Parathyroid adenoma (tissue), 2 donors: Measurements from ENCODE around the gene NPRL2.

Experiments
- H2AFZ ChIP-seq: fragments of 300-600 bp; sonication (generic); one replicate; pipeline ENCODE4 v1.7.0; 2017; ENCODE audit warnings: antibody characterized with exemption, mild to moderate bottlenecking
- H3K27ac ChIP-seq: fragments of 300-600 bp; sonication (generic); one replicate; pipeline ENCODE4 v1.7.0; 2017
- H3K27me3 ChIP-seq: fragments of 300-600 bp; sonication (generic); one replicate; pipeline ENCODE4 v1.7.0; 2017; ENCODE audit warnings: low read length; ENCODE audit not compliant: control insufficient read depth, insufficient read depth
- H3K36me3 ChIP-seq: fragments of 300-600 bp; sonication (generic); one replicate; pipeline ENCODE4 v1.7.0; 2017; ENCODE audit warnings: low read length; ENCODE audit not compliant: control insufficient read depth, insufficient read depth
- H3K4me1 ChIP-seq: fragments of 300-600 bp; sonication (generic); one replicate; pipeline ENCODE4 v1.7.0; 2017; ENCODE audit warnings: control low read depth
- H3K4me2 ChIP-seq: fragments of 300-600 bp; sonication (generic); one replicate; pipeline ENCODE4 v1.7.0; 2017; ENCODE audit warnings: low read length
- H3K4me3 ChIP-seq: fragments of 300-600 bp; sonication (generic); one replicate; pipeline ENCODE4 v1.7.0; 2017; ENCODE audit warnings: low read depth, low read length
- H3K79me2 ChIP-seq: fragments of 300-600 bp; sonication (generic); one replicate; pipeline ENCODE4 v1.7.0; 2017; ENCODE audit warnings: control low read depth
- H3K9ac ChIP-seq: fragments of 300-600 bp; sonication (generic); one replicate; pipeline ENCODE4 v1.7.0; 2017; ENCODE audit warnings: mild to moderate bottlenecking
- H3K9me3 ChIP-seq: fragments of 300-600 bp; sonication (generic); one replicate; pipeline ENCODE4 v1.7.0; 2017; ENCODE audit warnings: low read length; ENCODE audit not compliant: control insufficient read depth
- CTCF ChIP-seq: fragments of 300-600 bp; sonication (generic); IDR thresholded peaks from one replicate; pipeline ENCODE4 v1.7.0; 2017; ENCODE audit warnings: antibody characterized with exemption, mild to moderate bottlenecking
- donor health status: primary hyperparathyroidism.

Gene NPRL2

GRCh38 chr3:50380405-50381085 is 30.0 kb upstream of the NPRL2 start:
- no peaks in the 10 kb centered on the region for H3K36me3 ChIP-seq
- no peaks in the 10 kb centered on the region for H3K27me3 ChIP-seq
- H3K79me2 ChIP-seq, result no peaks in the 10 kb centered on the region
- no peaks in the 10 kb centered on the region for H3K4me1 ChIP-seq
- TF ChIP-seq CTCF, result no peak
- no peak overlapping the region for H2AFZ ChIP-seq
- no peak overlapping the region for H3K27ac ChIP-seq
- no peak overlapping the region for H3K4me3 ChIP-seq
- H3K9me3 ChIP-seq, result no peaks in the 10 kb centered on the region
- no peak overlapping the region for H3K4me2 ChIP-seq
- no peak overlapping the region for H3K9ac ChIP-seq

- Histone ChIP-seq H3K36me3 (no peaks in the 10 kb centered on the region), H3K4me3 (no peak overlapping the region), H3K9me3 (no peaks in the 10 kb centered on the region), H3K79me2 (no peaks in the 10 kb centered on the region), H3K27ac (no peak overlapping the region), H2AFZ (no peak overlapping the region), H3K4me1 (no peaks in the 10 kb centered on the region), H3K27me3 (no peaks in the 10 kb centered on the region), H3K9ac (no peak overlapping the region), H3K4me2 (no peak overlapping the region)
- no peak for TF ChIP-seq CTCF
Observed at GRCh38 chr3:50378757-50379156, 28.2 kb upstream of the NPRL2 start.

GRCh38 chr3:50378024-50378423 is 27.4 kb upstream of the NPRL2 start:
- H3K9ac ChIP-seq, result no peak overlapping the region
- H3K4me2 ChIP-seq, result no peak overlapping the region
- H3K4me3 ChIP-seq, result no peak overlapping the region
- no peaks in the 10 kb centered on the region for H3K4me1 ChIP-seq
- no peaks in the 10 kb centered on the region for H3K27me3 ChIP-seq
- no peaks in the 10 kb centered on the region for H3K9me3 ChIP-seq
- TF ChIP-seq CTCF, result no peak
- no peak overlapping the region for H3K27ac ChIP-seq
- H3K36me3 ChIP-seq, result no peaks in the 10 kb centered on the region
- H3K79me2 ChIP-seq, result no peaks in the 10 kb centered on the region
- H2AFZ ChIP-seq, result no peak overlapping the region

- TF ChIP-seq CTCF, result no peak
- no peaks in the 10 kb centered on the region for H3K27me3 ChIP-seq
- no peaks in the 10 kb centered on the region for H3K9me3 ChIP-seq
- H3K79me2 ChIP-seq, result no peaks in the 10 kb centered on the region
- H3K36me3 ChIP-seq, result no peaks in the 10 kb centered on the region
- H3K27ac ChIP-seq, result no peak overlapping the region
- no peak overlapping the region for H3K4me3 ChIP-seq
- no peak overlapping the region for H3K9ac ChIP-seq
- H3K4me2 ChIP-seq, result no peak overlapping the region
- no peak overlapping the region for H2AFZ ChIP-seq
- H3K4me1 ChIP-seq, result no peaks in the 10 kb centered on the region
Observed at GRCh38 chr3:50375258-50375931, 24.8 kb upstream of the NPRL2 start.
